NCI-H748 (cell line): ENCODE measurements around the gene GARRE1.

Source experiments
- DNase-seq: peaks from one replicate; lab custom pipeline; 2025; ENCODE audit not compliant: unreplicated experiment; lab: John Stamatoyannopoulos, UW

GARRE1 gene

GRCh38 chr19:34284505-34284904, 30.2 kb downstream of the GARRE1 start:
- DNase-seq = no peak

GRCh38 chr19:34287662-34288140, 33.3 kb downstream of the GARRE1 start:
- no peak for DNase-seq

- no peak for DNase-seq
Observed at GRCh38 chr19:34288381-34288780, 34.0 kb downstream of the GARRE1 start.

- DNase-seq = no peak
Observed at GRCh38 chr19:34291235-34291634, 36.9 kb downstream of the GARRE1 start.

GRCh38 chr19:34295103-34295502, 40.7 kb downstream of the GARRE1 start:
- DNase-seq = no peak

GRCh38 chr19:34298891-34299520, 44.7 kb downstream of the GARRE1 start:
- DNase-seq = no peak

- DNase-seq = no peak
Observed at GRCh38 chr19:34299576-34299975, 45.2 kb downstream of the GARRE1 start.

GRCh38 chr19:34300380-34300779, 46.0 kb downstream of the GARRE1 start:
- no peak for DNase-seq

- no peak for DNase-seq
Observed at GRCh38 chr19:34300962-34301361, 46.6 kb downstream of the GARRE1 start.
